Spleen (tissue), 7 donors: Measurements from ENCODE around the gene SINHCAF.

Experiments
- CTCF ChIP-seq, 11 experiments: fragments of 200-600 bp in 7 of 11; fragments of 450-650 bp in 4 of 11; sonication (generic) in 4 of 11; IDR thresholded peaks in 8 of 11; conservative IDR thresholded peaks in 3 of 11; 1 replicate in 7 of 11; 2 replicates in 4 of 11; pipeline versions ENCODE4 v1.4.0 to v1.8.0; 2016 to 2021; ENCODE audit warnings: antibody characterized with exemption in 11 of 11, inconsistent platforms in 4 of 11, mild to moderate bottlenecking in 1 of 11
- POLR2A ChIP-seq, 3 donors: fragments of 450-650 bp; IDR thresholded peaks; one replicate each; pipeline ENCODE4 v1.5.1; 2017; ENCODE audit warnings: antibody characterized with exemption in 3 of 3, mild to moderate bottlenecking in 1 of 3
- donor health status: DM: no; HTN: no; CAD: no; lungs with moderate emphysema.
- donor health status: DM: no; HTN: no; CAD: no.
- donor health status: DM: no; HTN: no; CAD: no.

GRCh38 chr12:31339831-31340622 is 14.1 kb upstream of the SINHCAF start:
- TF ChIP-seq CTCF (IDR thresholded peaks at IDR 0.05 in 8 of 11, conservative IDR thresholded peaks at IDR 0.05 in 3 of 11) (no peak), POLR2A (IDR thresholded peaks at IDR 0.05) (no peak)
